Tibial nerve (tissue), 4 donors: ENCODE data around the gene GPR26.

Experiments used
- EP300 ChIP-seq, 2 donors: sonication (generic); formaldehyde crosslinking; IDR thresholded peaks; one replicate each; pipeline ENCODE4 v1.6.1; 2017; ENCODE audit warnings: antibody characterized with exemption in 2 of 2, mild to moderate bottlenecking in 1 of 2
- TF ChIP-seq, protein P1 (sequence below), 5 experiments: fragments of 200-600 bp in 3 of 5; fragments of 450-650 bp in 2 of 5; sonication (generic) in 3 of 5; IDR thresholded peaks; one replicate each; pipeline ENCODE4 v1.5.1; 2016 to 2019; ENCODE audit warnings: antibody characterized with exemption in 5 of 5, mild to moderate bottlenecking in 3 of 5, moderate library complexity in 2 of 5

DNA sequence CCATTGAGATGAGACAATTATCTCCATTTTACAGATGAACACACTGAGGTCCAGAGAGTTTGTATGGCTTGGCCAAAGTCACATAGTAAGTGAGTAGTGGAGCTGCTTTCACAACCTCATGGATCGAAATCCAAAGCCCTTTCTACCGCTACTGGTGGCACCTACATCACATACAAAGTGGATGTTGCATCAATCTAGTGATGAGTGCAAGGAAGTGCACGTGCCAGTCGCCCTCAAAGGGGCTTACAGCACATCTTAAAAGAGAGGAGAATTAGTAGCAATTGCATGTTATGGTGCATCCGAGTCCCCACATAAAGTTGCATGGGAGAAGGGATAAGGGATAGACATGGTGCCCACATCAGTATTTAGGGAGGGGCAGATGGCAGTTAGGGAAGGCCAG is 31.0 kb upstream of the GPR26 start:
- TF ChIP-seq EP300 (IDR thresholded peaks at IDR 0.05) = no peak
- TF ChIP-seq, protein P1, sequence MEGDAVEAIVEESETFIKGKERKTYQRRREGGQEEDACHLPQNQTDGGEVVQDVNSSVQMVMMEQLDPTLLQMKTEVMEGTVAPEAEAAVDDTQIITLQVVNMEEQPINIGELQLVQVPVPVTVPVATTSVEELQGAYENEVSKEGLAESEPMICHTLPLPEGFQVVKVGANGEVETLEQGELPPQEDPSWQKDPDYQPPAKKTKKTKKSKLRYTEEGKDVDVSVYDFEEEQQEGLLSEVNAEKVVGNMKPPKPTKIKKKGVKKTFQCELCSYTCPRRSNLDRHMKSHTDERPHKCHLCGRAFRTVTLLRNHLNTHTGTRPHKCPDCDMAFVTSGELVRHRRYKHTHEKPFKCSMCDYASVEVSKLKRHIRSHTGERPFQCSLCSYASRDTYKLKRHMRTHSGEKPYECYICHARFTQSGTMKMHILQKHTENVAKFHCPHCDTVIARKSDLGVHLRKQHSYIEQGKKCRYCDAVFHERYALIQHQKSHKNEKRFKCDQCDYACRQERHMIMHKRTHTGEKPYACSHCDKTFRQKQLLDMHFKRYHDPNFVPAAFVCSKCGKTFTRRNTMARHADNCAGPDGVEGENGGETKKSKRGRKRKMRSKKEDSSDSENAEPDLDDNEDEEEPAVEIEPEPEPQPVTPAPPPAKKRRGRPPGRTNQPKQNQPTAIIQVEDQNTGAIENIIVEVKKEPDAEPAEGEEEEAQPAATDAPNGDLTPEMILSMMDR (IDR thresholded peaks at IDR 0.05) = no peak
